Testis (tissue), 2 donors: ENCODE data around the gene LDB1.

Experiments
- CTCF ChIP-seq, 3 experiments: fragments of 450-650 bp in 2 of 3; fragments of 200-600 bp in 1 of 3; sonication (generic) in 1 of 3; IDR thresholded peaks; one replicate each; pipeline ENCODE4 v1.5.1; 2016 to 2019; ENCODE audit warnings: antibody characterized with exemption in 3 of 3, mild to moderate bottlenecking in 2 of 3, moderate library complexity in 1 of 3
- POLR2A ChIP-seq: fragments of 450-650 bp; IDR thresholded peaks from one replicate; pipeline ENCODE4 v1.6.1; 2017; ENCODE audit warnings: antibody characterized with exemption, mild to moderate bottlenecking, moderate library complexity

DNA sequence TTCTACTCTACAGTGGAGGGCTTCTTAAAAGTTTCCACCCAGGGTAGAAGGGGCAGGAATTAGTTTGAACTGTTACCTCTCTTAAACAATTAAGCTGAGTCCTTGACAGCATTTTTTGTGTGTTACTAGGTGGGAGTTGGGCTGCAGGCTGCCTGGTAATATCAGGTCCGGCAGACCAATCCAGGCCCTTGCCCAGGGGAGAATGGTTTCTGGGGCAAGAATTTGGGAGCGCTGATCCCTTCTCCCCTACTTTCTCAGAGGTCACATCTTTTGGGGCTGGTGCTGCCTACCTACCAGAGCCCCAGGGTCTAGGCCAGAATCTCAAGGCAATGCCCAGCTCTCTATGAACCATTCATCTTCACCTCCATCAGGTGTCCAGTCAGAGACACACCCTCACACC is 14.2 kb upstream of the LDB1 start:
- TF ChIP-seq CTCF (IDR thresholded peaks at IDR 0.05) (no peak), POLR2A (no peak)
